UCSD-AML1 (cell line): Measurements from ENCODE around the gene RXFP3.
"Not testable (repeated sequence)": the region's sequence is repeated elsewhere in the genome, so short reads cannot be mapped to it uniquely, and the experiment has no call there.

ENCODE experiments used
- DNase-seq: peaks from one replicate; lab custom pipeline; 2025; ENCODE audit not compliant: unreplicated experiment; lab: John Stamatoyannopoulos, UW

Gene RXFP3, protein sequence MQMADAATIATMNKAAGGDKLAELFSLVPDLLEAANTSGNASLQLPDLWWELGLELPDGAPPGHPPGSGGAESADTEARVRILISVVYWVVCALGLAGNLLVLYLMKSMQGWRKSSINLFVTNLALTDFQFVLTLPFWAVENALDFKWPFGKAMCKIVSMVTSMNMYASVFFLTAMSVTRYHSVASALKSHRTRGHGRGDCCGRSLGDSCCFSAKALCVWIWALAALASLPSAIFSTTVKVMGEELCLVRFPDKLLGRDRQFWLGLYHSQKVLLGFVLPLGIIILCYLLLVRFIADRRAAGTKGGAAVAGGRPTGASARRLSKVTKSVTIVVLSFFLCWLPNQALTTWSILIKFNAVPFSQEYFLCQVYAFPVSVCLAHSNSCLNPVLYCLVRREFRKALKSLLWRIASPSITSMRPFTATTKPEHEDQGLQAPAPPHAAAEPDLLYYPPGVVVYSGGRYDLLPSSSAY

DNA sequence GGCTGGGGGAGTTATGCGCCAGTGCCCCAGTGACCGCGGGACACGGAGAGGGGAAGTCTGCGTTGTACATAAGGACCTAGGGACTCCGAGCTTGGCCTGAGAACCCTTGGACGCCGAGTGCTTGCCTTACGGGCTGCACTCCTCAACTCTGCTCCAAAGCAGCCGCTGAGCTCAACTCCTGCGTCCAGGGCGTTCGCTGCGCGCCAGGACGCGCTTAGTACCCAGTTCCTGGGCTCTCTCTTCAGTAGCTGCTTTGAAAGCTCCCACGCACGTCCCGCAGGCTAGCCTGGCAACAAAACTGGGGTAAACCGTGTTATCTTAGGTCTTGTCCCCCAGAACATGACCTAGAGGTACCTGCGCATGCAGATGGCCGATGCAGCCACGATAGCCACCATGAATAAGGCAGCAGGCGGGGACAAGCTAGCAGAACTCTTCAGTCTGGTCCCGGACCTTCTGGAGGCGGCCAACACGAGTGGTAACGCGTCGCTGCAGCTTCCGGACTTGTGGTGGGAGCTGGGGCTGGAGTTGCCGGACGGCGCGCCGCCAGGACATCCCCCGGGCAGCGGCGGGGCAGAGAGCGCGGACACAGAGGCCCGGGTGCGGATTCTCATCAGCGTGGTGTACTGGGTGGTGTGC lies at the start of gene RXFP3:
RXFP3 (plus strand) TSS at position 6 of the 636 bp plus-strand sequence; CDS start at position 361, 355 bp downstream.
- no peak for DNase-seq

DNA sequence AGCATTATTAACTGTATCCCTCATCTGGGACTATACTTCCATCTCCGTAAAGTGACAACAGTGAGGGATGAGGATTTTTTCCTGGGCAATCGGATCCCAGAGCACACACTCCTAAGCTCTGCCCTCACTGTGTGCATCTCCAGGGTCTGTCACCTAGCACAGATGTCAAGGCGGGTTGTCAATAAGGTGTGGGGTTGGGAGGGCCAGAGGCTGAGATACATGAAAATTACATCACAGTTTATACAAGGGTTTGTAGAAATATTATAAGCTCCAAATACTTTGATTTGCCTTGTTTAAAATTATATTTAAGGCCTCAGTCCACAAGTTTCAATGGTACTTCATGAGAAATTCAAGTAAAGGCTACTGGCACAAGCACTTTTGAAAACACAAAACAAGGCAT lies 48.9 kb upstream of the RXFP3 start:
- no peak for DNase-seq

DNA sequence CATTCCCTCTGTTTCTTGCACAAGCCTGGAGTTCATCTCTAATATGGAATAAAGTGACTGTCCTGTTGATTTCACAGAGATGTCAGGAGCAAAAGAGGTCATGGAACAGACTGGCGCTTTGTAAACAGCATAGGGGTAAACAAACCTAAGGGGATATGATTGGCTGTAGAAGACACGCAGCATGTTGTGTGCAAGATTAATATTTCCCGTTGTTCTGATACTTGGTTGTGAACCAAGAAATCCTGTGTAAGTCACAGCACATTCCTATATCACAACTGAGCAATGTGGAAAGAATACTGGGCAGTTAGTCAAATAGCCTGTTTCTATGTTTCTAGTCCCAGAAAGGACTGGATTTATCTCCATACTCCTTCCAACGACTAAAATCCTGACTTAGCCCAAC lies 47.6 kb upstream of the RXFP3 start:
- no peak for DNase-seq

DNA sequence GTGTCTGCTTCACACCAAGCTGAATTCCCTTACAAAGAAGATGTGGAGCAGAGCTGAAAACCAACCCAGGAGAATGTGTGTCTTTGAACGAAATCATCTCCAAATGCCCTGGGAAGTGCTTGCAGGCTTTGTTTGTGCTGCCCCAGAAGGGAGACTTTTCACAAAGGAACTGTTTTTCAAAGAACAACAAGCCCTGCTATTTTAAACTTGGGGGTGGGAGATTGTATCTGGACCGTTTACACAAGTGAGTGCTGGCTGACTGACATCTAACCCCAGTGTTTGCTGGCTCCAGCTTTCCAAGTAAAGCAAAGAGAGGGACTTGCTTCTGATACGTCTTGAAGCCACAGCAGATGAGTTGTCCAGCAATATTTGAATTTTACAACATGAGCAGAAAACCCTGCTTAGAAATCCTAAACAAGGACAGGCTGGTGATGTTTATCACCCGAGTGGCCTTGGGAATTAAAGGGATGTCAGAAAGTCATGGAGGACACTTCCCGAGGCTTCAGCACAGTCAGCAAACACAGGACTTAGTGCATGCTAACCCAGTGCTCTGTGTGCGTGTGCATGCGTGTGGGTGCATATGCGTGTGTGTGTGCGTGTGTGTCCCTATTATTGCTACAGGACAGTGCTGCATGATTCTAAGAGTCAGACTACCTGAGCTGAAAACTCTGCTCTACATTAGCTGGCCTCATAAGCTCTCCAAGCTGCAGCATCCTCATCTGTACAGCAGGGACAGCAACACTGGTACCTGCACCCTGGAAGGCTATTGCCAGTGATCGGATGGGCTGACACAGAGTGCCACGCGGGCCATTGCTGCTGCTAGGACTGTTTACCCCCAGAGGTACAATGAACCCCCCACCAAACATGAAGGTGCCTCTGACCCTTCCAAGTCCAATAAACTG lies 45.8 kb upstream of the RXFP3 start:
- DNase-seq: no peak

DNA sequence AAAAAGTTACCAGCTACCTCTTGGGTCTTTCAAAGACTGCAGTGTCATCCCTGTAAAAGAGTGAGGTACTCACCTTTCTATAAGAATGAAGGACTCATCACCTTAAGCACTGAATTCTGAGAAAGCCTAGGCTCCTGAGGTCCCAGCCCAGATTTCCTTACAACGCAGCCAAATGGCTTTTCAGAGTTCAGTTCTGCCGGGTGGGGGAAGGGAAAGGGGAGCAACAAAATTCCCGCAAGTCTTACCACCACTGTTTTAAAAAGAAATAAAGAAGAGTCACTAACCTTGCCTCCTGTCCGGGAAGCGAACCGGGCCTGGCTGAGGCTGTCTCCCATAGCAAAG lies 44.8 kb upstream of the RXFP3 start:
- no peak for DNase-seq

DNA sequence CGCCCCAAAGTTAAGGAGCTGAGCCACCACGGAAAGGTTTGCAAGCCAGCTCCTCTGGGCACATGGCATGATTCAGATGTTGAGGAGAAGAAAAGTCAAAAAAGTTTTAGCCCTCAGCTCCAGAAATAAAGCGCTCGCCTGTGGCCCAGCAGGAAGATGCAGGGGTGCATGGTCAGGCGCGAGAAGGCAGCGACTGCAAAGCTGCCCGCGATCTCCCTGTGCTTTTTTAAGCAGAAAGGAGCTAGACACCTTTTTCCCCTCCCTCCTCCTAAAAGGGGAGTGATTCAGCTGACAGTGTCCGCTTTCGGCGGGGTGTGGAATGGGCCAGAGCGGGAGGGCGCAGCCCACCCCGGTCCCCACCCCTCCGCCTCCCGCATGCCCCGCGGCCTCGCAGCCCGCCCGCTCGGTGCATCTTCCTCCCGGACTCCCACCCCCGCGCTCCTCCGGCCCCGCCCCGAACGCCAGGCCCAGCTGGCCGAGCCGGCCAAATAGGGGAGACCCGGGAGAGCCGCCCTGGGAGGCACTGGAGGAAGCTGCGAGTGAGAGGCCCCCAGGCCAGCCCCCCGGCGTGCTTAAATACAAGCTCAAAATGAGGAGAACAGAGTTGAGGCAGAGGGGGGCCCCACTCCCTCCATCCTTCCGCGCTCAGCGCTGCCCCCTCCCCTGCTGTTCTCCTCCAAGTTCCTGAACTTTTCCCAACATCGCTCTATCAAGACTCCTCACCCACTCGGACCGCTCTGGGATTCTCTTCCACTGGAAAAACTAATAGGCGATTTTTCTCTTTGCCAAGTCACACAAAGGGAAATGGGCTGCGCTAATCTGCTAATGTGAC lies 44.2 kb upstream of the RXFP3 start, which contains the start of gene ADAMTS12:
ADAMTS12 (minus strand) TSS at position 203 of the 832 bp plus-strand sequence; CDS start at position 69, 134 bp downstream.
- no peak for DNase-seq

DNA sequence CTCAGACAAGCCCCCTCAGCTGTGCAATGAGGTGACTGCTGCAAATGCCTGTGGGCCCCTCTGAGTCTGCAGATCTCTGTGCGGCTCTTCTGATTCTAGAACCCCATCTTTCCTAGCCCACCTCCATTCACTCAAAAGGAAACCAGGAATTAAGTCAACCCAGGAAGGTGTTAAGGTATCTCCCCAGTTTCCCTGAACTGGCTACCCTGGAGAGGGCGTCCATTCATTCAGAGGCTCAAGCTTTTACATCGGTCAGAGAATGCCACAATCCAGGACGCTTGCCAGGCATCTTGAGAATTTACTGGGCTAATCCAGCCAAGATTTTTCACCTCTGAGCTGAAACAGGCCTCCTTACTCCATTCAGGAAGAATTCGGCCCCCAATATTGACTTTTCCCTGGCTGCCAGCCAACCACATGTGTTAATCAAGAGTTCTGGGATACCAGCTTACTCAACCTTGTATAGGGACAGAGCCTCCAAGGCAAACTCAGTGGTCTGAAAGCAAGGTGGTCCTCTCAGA lies 43.5 kb upstream of the RXFP3 start:
- DNase-seq: no peak

DNA sequence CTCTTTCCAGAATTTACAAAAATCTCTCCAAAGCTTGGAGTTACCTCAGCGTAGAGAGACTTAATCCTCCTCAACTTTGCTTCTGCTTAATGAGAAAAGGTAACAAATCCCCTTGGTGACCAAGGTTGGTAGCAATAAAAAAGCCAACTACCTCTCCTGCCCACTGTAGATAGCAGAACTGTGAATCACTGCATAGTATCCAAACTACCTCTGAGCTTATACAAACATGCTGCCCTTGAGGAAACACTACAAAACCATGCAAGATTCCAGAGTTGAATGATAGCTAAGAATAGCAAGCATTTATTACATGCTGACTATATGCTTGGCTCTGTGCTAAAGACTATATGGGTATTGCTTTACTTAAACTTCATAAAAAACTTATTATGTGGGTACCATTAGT lies 41.6 kb upstream of the RXFP3 start:
- DNase-seq: no peak

DNA sequence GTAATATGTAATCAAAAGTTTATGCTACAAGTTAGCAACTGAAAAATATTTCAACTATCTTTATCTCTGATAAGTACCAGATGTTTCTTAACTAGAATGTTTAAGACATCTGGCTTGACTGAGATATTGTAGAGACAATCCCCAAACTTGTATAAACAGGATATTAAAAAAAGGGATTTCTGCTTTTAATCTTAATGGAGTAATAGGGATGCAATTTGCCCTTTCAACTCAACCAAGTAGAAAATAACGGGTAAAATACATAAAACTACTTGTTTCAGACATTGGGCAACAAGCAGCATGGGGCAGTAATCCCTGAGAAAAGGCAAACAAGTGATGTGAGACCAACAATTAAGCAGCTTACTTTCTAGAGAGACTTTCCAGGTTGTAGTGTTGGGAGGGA lies 35.0 kb upstream of the RXFP3 start:
- no peak for DNase-seq

DNA sequence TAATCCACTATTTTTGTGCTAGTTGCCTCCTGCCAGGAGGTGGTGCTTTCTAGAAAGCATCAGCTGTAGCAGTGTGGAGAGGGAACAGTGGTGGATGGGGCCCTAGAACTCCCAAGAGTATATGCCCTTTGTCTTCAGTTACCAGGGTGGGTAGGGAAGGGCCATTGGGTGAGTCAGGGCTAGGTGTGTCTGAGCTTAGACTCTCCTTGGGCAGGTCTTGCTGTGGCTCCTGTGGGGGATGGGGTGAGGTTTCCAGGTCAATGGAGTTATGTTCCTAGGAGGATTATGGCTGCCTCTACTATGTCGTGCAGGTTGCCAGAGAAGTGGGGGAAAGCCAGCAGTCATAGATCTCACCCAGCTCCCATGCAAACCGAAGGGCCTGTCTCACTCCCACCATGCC lies 33.1 kb upstream of the RXFP3 start:
- no peak for DNase-seq

DNA sequence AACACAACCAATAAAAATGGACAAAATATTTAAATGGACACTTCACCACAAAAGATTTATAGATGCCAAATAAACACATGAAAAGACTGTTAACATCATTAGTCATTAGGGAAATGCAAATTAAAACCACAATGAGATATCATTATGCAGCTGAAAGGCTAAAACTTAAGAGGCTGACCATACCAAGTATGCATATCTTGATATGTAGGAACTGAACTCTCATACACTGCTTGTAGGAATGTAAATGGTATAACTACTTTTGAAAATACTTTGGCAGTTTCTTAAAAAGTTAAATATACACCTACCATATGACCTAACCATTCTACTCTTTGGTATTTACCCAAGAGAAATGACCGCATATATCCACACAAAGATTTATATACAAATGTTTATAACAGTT lies 30.8 kb upstream of the RXFP3 start:
- DNase-seq: no peak

DNA sequence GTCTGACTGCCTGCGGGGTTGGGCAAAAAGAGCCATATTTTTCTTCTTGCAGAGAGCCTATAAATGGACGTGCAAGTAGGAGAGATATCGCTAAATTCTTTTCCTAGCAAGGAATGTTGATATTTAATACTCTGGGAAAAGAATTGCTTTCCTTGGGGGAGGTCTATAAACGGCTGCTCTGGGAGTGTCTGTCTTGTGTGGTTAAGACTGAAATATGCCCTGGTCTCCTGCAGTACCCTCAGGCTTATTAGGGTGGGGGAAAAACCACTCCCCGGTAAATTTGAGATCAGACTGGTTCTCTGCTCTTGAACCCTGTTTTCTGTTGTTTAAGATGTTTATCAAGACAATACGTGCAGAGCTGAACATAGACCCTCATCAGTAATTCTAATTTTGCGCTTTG lies 29.9 kb upstream of the RXFP3 start:
- not testable (repeated sequence) for DNase-seq

DNA sequence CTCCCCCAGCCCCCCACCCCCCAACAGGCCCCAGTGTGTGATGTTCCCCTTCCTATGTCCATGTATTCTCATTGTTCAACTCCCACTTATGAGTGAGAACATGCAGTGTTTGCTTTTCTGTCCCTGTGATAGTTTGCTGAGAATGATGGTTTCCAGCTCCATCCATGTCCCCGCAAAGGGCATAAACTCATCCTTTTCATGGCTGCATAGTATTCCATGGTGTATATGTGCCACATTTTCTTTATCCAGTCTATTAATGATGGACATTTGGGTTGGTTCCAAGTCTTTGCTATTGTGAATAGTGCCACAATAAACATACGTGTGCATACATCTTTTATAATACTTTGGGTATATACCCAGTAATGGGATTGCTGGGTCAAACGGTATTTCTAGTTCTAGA lies 21.3 kb upstream of the RXFP3 start:
- DNase-seq: not testable (repeated sequence)

DNA sequence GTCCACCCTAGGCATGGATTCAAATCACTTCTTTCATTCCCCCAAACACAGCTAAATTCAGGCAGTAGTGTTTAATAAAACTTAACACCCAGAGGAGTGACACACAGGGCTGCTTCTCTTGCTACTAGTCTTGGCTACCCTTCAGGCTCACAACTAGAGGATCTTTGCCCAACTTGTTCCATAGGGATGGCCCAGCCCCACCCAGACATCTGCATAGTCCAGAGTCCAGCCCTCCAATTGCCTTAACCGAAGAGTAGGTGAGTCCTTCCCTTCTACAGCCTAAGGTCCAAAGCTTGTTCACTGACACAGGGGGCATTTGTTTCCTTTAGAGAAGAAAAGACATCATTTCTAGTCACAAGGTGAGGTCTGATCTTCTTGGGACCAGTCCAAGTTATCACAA lies 15.2 kb upstream of the RXFP3 start:
- no peak for DNase-seq

DNA sequence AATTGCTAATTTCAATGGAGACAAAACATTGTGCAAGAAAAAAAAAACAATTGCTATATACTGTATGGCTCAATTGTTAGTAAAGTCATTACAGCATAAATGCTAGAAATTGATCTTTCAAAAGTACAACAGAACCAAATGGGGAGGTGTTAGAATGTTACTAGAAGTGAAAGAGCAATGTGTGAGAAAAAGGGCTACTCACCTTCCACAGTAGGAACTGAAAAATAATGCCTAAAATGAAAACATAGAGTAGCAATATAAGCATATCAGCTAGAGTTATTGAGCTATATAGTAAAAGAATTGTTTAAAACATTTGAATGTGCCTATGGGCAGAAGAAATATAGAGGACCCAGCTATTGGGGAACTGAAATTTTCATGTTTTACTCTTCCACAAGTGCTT lies 10.9 kb upstream of the RXFP3 start:
- no peak for DNase-seq

DNA sequence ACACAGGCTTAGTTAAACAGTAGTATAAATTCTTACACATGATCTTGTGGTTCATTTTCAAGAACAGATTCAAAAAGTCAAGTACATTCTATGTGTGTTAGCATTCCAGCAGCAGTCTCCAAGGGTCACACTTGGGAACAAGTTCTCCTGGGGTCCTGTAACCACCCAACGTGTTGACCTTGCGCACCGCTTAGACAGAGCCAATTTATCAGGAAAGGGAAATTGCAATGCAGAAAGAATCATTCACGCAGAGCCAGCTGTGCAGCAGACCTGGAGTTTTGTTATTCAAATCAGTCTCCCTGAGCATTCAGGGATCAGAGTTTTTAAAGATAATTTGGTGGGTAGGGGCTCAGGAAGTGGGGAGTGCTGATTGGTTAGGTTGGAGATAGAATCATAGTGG lies 8.5 kb upstream of the RXFP3 start:
- DNase-seq: no peak

DNA sequence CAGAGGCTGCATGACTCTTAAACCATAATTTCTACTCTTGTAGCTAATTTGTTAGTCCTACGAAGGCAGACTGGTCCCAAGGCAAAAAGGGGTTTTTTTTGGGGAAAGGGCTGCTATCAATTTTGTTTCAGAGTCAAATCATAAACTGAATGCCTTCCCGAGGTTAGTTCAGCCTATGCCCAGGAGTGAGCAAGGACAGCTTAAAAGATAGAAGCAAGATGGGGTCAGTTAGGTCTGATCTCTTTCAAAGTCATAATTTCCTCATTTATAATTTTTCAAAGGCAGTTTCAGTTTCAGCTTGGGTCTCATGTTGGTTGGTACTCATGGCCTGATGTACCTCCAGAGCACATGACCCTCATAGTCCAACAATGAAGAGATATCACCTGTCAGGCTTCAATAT lies 7.9 kb upstream of the RXFP3 start:
- no peak for DNase-seq

DNA sequence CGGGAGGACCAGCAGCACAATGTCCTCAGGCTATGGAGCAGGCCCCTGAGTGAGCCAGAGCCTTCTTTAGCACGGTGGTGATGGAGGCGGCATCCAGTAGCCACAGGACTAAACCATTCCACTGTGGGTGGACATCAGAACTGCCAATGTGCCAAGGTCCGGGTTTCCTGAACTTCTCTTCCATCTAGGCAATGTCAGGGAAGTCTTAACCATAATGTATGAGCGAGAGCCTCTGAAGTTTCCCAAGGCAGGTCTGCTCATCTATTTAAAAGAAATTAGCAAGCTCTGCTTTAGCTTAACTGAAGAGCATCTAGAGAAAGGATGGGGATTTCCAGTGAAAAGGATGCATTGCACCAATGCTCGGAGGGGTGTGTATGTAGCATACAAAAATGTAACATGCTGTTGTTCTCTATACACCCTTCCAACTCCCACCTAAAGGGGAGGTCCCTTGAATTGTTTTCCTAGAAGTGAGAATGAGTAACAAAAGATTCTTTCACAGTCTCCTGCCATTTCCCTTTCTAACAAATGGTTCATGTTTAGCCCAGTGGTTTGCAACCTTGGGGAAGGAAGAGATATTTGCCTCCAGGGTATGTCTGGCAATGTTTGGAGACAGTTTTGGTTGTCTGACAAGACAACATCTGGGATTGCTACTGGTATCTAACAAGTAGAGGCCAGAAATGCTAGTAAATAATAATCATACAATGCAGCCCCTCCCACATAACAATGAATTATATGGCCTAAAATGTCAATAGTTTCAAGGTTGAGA lies 6.1 kb upstream of the RXFP3 start:
- DNase-seq: no peak

DNA sequence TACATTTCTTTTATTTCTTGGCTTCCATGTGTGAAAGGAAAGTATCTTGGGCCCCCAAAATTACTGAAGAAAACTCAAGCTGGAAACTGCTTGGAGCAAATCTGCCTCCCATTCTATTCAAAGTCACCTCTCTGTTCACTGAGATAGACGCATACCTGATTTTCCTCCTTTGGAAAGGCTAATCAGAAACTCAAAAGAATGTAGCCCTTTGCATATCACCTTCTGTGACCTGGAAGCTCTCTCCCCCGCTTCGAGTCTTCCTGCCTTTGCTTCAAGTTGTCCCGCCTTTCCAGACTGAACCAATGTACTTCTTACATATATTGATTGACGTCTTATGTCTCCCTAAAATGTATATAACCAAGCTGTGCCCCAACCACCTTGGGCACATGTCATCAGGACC lies 5.0 kb upstream of the RXFP3 start:
- no peak for DNase-seq

DNA sequence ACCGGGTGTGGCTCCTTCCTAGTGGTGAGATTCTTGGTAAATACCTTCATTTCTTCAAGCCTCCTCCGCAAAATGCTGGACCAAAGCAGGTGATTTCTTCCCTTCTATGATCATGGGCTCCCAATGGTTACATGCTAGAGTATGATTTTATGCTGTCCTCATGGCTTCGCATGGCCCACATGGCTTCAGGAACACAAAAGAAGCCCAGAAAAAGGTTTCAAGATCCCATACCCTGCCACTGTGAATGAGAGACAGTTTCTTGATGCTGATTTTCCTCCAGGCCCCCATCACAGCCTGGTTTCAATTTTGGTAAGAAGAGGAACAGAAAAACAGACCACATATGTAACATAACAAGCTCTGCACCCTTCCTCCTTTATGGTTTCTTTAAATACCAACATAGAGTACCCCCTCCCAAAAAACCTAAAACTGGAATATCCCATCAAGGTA lies 2.4 kb upstream of the RXFP3 start:
- DNase-seq: no peak
